HepG2 (cell line): ENCODE data around the gene U2AF1L4. TPM values are rescaled to one million over a fixed set of nuclear protein-coding genes. Genes with fewer than 3 reads are reported as not detected.

ENCODE experiments used
- ATF6 ChIP-seq: sonication (generic); formaldehyde crosslinking; conservative IDR thresholded peaks from 2 replicates; pipeline ENCODE4 v1.4.0; 2020; ENCODE audit warnings: missing genetic modification reagents
- BCL6 ChIP-seq: IDR thresholded peaks from 2 replicates; pipeline ENCODE4 v1.6.1; 2016; ENCODE audit warnings: missing genetic modification reagents, missing compliant biosample characterization
- CEBPG ChIP-seq: IDR thresholded peaks from 2 replicates; pipeline ENCODE4 v1.6.1; 2016
- CREM ChIP-seq, 2 experiments: sonication (generic) in 1 of 2; formaldehyde crosslinking in 1 of 2; IDR thresholded peaks; 2 replicates each; pipeline versions ENCODE4 v1.4.0 to v1.6.1; 2016 to 2020; ENCODE audit warnings: antibody characterized with exemption in 1 of 2, mild to moderate bottlenecking in 1 of 2, missing genetic modification reagents in 1 of 2
- ETV6 ChIP-seq: sonication (generic); formaldehyde crosslinking; conservative IDR thresholded peaks from 2 replicates; pipeline ENCODE4 v1.4.0; 2020; ENCODE audit warnings: missing genetic modification reagents
- FOXK1 ChIP-seq: sonication (generic); formaldehyde crosslinking; IDR thresholded peaks from 2 replicates; pipeline ENCODE4 v1.4.0; 2020; ENCODE audit warnings: low read depth, missing genetic modification reagents, borderline replicate concordance
- KAT2B ChIP-seq: fragments of 150-350 bp; IDR thresholded peaks from 2 replicates; pipeline ENCODE4 v1.6.1; 2014; ENCODE audit warnings: low read depth, low read length, borderline replicate concordance
- KLF15 ChIP-seq: sonication (generic); formaldehyde crosslinking; IDR thresholded peaks from 2 replicates; pipeline ENCODE4 v1.8.1; 2023; ENCODE audit warnings: borderline replicate concordance, mild to moderate bottlenecking, inconsistent platforms, missing genetic modification reagents, mixed read lengths
- MNT ChIP-seq: fragments of 450-650 bp; IDR thresholded peaks from 2 replicates; pipeline ENCODE4 v1.6.1; 2016
- PAX8 ChIP-seq: sonication (generic); formaldehyde crosslinking; IDR thresholded peaks from 2 replicates; pipeline ENCODE4 v1.8.0; 2022; ENCODE audit warnings: mild to moderate bottlenecking, missing genetic modification reagents, borderline replicate concordance
- RARG ChIP-seq: sonication (generic); formaldehyde crosslinking; IDR thresholded peaks from 2 replicates; pipeline ENCODE4 v1.4.0; 2020; ENCODE audit warnings: low read depth, mild to moderate bottlenecking, missing genetic modification reagents
- REXO4 ChIP-seq: sonication (generic); formaldehyde crosslinking; IDR thresholded peaks from 2 replicates; pipeline ENCODE4 v1.8.0; 2022; ENCODE audit warnings: missing genetic modification reagents, mild to moderate bottlenecking, borderline replicate concordance
- TAF1 ChIP-seq: sonication (generic); formaldehyde crosslinking; IDR thresholded peaks from 2 replicates; pipeline ENCODE4 v1.4.0; 2020; ENCODE audit warnings: missing genetic modification reagents
- TBX2 ChIP-seq: sonication (generic); formaldehyde crosslinking; IDR thresholded peaks from 2 replicates; pipeline ENCODE4 v1.5.0; 2020; ENCODE audit warnings: missing genetic modification reagents, mild to moderate bottlenecking, borderline replicate concordance
- TGIF2 ChIP-seq: IDR thresholded peaks from 2 replicates; pipeline ENCODE4 v1.6.1; 2016; ENCODE audit warnings: control low read depth, missing compliant biosample characterization
- ZBTB21 ChIP-seq: sonication (generic); formaldehyde crosslinking; IDR thresholded peaks from 2 replicates; pipeline ENCODE4 v1.4.0; 2020; ENCODE audit warnings: missing genetic modification reagents
- ZFP36 ChIP-seq: fragments of 150-350 bp; IDR thresholded peaks from 2 replicates; pipeline ENCODE4 v1.6.1; 2018; ENCODE audit warnings: borderline replicate concordance, low read length, low read depth; ENCODE audit not compliant: partially characterized antibody
- ZMAT5 ChIP-seq: sonication (generic); formaldehyde crosslinking; IDR thresholded peaks from 2 replicates; pipeline ENCODE4 v1.5.0; 2020; ENCODE audit warnings: mild to moderate bottlenecking, low read depth, missing genetic modification reagents, borderline replicate concordance
- ZNF136 ChIP-seq: sonication (generic); formaldehyde crosslinking; IDR thresholded peaks from 2 replicates; pipeline ENCODE4 v1.8.1; 2022; ENCODE audit warnings: low read depth, mild to moderate bottlenecking, moderate library complexity, missing genetic modification reagents
- ZNF280D ChIP-seq: sonication (generic); formaldehyde crosslinking; IDR thresholded peaks from 2 replicates; pipeline ENCODE4 v1.5.1; 2020; ENCODE audit warnings: mild to moderate bottlenecking, missing genetic modification reagents
- ZNF432 ChIP-seq: sonication (generic); formaldehyde crosslinking; IDR thresholded peaks from 2 replicates; pipeline ENCODE4 v1.5.0; 2020; ENCODE audit warnings: missing genetic modification reagents, mild to moderate bottlenecking, borderline replicate concordance
- ZNF546 ChIP-seq: sonication (generic); formaldehyde crosslinking; conservative IDR thresholded peaks from 2 replicates; pipeline ENCODE4 v1.8.1; 2023; ENCODE audit warnings: mild to moderate bottlenecking, missing genetic modification reagents
- ZNF703 ChIP-seq: sonication (generic); formaldehyde crosslinking; IDR thresholded peaks from 2 replicates; pipeline ENCODE4 v1.5.1; 2020; ENCODE audit warnings: missing genetic modification reagents, mild to moderate bottlenecking, moderate library complexity, borderline replicate concordance
- polyA plus RNA-seq, 8 experiments: library from polyadenylated mRNA; depleted of rRNA in 3 of 8; stranded (reverse) in 7 of 8; unstranded in 1 of 8; fragments of >200 nt; fragmentation: Illumina TruSeq in 4 of 8; extraction: Trizol in 4 of 8; gene quantifications; 2 replicates each; pipeline versions ENCODE4 v1.2.1 to v1.2.3, GENCODE V29; 2011 to 2016; ENCODE audit warnings: low read depth in 4 of 8, missing spikeins in 1 of 8, mixed read lengths in 1 of 8; ENCODE audit not compliant: insufficient read depth in 1 of 8
- total RNA-seq, 5 experiments: library from RNA; depleted of rRNA; stranded (reverse); fragments of >200 nt; fragmentation: Illumina TruSeq; extraction: Trizol; gene quantifications; 2 replicates each; pipeline ENCODE4 v1.2.3, GENCODE V29; 2016; ENCODE audit warnings: low read depth in 1 of 5

U2AF1L4 gene
- total and polyA plus RNA-seq, 2 of the 13 experiments (the other 11 are each of a cell fraction or from before 2014, with no cell fraction given), result 7.9 to 15.4 TPM

GRCh38 chr19:35718345-35719041, 26.7 kb downstream of the U2AF1L4 start (continued):
- TF ChIP-seq ETV6, result no peak; the same call in 1 of the 2 replicates
- no peak for TF ChIP-seq MNT
- peak; percentile 38; the same call in 1 of the 2 replicates for TF ChIP-seq TBX2
- TF ChIP-seq REXO4 (CRISPR knock-in tag), result no peak
- no peak for TF ChIP-seq FOXK1 (CRISPR knock-in tag)
- TF ChIP-seq ZNF136 (CRISPR knock-in tag), result peak; percentile 57; the same call in 1 of the 2 replicates
- peak; percentile 8; the same call in 1 of the 2 replicates for TF ChIP-seq TAF1 (CRISPR knock-in tag)
- no peak for TF ChIP-seq ZMAT5 (CRISPR knock-in tag)
- TF ChIP-seq ZNF432 (CRISPR knock-in tag), result no peak
- no peak for TF ChIP-seq CEBPG (CRISPR knock-in tag)
- 0 out of 2 replicates have a peak, but pooled peaks have one; percentile 37 for TF ChIP-seq ZNF280D (CRISPR knock-in tag)
- TF ChIP-seq CREM (IDR thresholded peaks at IDR 0.05), result no peak
- TF ChIP-seq CREM (CRISPR knock-in tag; IDR thresholded peaks at IDR 0.05), result no peak
- no peak for TF ChIP-seq KAT2B
- no peak for TF ChIP-seq PAX8 (CRISPR knock-in tag)
- TF ChIP-seq ZFP36, result no peak
- no peak for TF ChIP-seq BCL6 (CRISPR knock-in tag)
- no peak for TF ChIP-seq ZNF703 (CRISPR knock-in tag)
- no peak for TF ChIP-seq ZNF546
- no peak for TF ChIP-seq ZBTB21
- no peak for TF ChIP-seq RARG
- TF ChIP-seq KLF15 (CRISPR knock-in tag), result no peak
- TF ChIP-seq ATF6 (CRISPR knock-in tag), result no peak
- peak; percentile 34; the same call in 1 of the 2 replicates for TF ChIP-seq TGIF2 (CRISPR knock-in tag)
